CD14-positive monocyte (primary cell): ENCODE data around the gene SGMS1. TPM values are rescaled to one million over a fixed set of nuclear protein-coding genes. Genes with fewer than 3 reads are reported as not detected.
A peak's percentile ranks its signal among the peaks of the same experiment; 100 is the strongest.

Experiments used
- DNase-seq, 3 donors: peaks; one replicate each; pipeline ENCODE4 v3.0.0-alpha.2; 2011 to 2022
- H2AFZ ChIP-seq: 2 replicates; pipeline ENCODE4 v1.6.0; 2012; ENCODE audit warnings: mild to moderate bottlenecking, low read depth, low read length, inconsistent platforms; ENCODE audit not compliant: insufficient read depth, poor library complexity, severe bottlenecking
- H3K27ac ChIP-seq, 2 donors: 1 replicate in 1 of 2; 2 replicates in 1 of 2; pipeline ENCODE4 v1.5.1; 2012 to 2013; ENCODE audit warnings: low read length in 2 of 2, control low read depth in 1 of 2, inconsistent platforms in 1 of 2, low read depth in 1 of 2, mild to moderate bottlenecking in 1 of 2
- H3K27me3 ChIP-seq, 2 donors: one replicate each; pipeline versions ENCODE4 v1.6.0 to v1.6.1; 2011 to 2013; ENCODE audit warnings: low read length in 2 of 2; ENCODE audit not compliant: control insufficient read depth in 2 of 2, insufficient read depth in 2 of 2
- H3K36me3 ChIP-seq, 2 donors: replicated peaks in 1 of 2; 1 replicate in 1 of 2; 2 replicates in 1 of 2; pipeline versions ENCODE4 v1.5.1 to v1.6.1; 2012 to 2013; ENCODE audit warnings: low read length in 2 of 2, control low read depth in 1 of 2, inconsistent platforms in 1 of 2, mild to moderate bottlenecking in 1 of 2; ENCODE audit not compliant: insufficient read depth in 2 of 2, control insufficient read depth in 1 of 2
- H3K4me1 ChIP-seq, 2 donors: 1 replicate in 1 of 2; 2 replicates in 1 of 2; pipeline versions ENCODE4 v1.5.1 to v1.6.1; 2012 to 2013; ENCODE audit warnings: low read length in 2 of 2, control low read depth in 1 of 2, inconsistent platforms in 1 of 2, mild to moderate bottlenecking in 1 of 2, moderate library complexity in 1 of 2; ENCODE audit not compliant: insufficient read depth in 2 of 2, control insufficient read depth in 1 of 2
- H3K4me2 ChIP-seq: replicated peaks from 2 replicates; pipeline ENCODE3; 2012; ENCODE audit warnings: low read length, moderate library complexity, mild to moderate bottlenecking; ENCODE audit not compliant: poor library complexity, severe bottlenecking; ENCODE audit errors: extremely low read depth
- H3K4me3 ChIP-seq, 3 experiments: fragments of 200-600 bp in 1 of 3; sonication (generic) in 1 of 3; replicated peaks in 1 of 3; 1 replicate in 2 of 3; 2 replicates in 1 of 3; pipeline ENCODE4 v1.5.1; 2011 to 2013; ENCODE audit warnings: low read length in 3 of 3, mild to moderate bottlenecking in 3 of 3, control low read depth in 2 of 3, low read depth in 2 of 3, inconsistent platforms in 1 of 3, moderate library complexity in 1 of 3
- H3K79me2 ChIP-seq: 2 replicates; pipeline ENCODE4 v1.6.0; 2012; ENCODE audit warnings: mild to moderate bottlenecking, control low read depth, inconsistent platforms, low read length, moderate library complexity; ENCODE audit not compliant: insufficient read depth
- H3K9ac ChIP-seq: 2 replicates; pipeline ENCODE4 v1.6.0; 2017; ENCODE audit warnings: low read length, mild to moderate bottlenecking; ENCODE audit not compliant: insufficient read depth, poor library complexity, severe bottlenecking
- H3K9me3 ChIP-seq, 2 donors: replicated peaks in 1 of 2; 1 replicate in 1 of 2; 2 replicates in 1 of 2; pipeline versions ENCODE4 v1.5.1 to v1.6.1; 2012 to 2013; ENCODE audit warnings: low read length in 2 of 2, control low read depth in 1 of 2; ENCODE audit not compliant: control insufficient read depth in 1 of 2, insufficient read depth in 1 of 2
- H4K20me1 ChIP-seq: 2 replicates; pipeline ENCODE4 v1.6.0; 2012; ENCODE audit warnings: mild to moderate bottlenecking, low read length, control low read depth, moderate library complexity; ENCODE audit not compliant: insufficient read depth
- H3K27ac Mint-ChIP-seq, 7 donors: one replicate each; pipeline ENCODE4 v1.8.0; 2020; ENCODE audit warnings: mild to moderate bottlenecking in 7 of 7, mixed read lengths in 7 of 7, moderate library complexity in 6 of 7, inconsistent platforms in 2 of 7
- H3K27me3 Mint-ChIP-seq, 3 donors: one replicate each; pipeline ENCODE4 v1.8.0; 2021 to 2022; ENCODE audit warnings: low read depth in 3 of 3, mild to moderate bottlenecking in 3 of 3, mixed read lengths in 3 of 3, moderate library complexity in 3 of 3, inconsistent platforms in 1 of 3
- H3K36me3 Mint-ChIP-seq, 2 donors: one replicate each; pipeline ENCODE4 v1.8.0; 2020; ENCODE audit warnings: mixed read lengths in 2 of 2, inconsistent platforms in 1 of 2, mild to moderate bottlenecking in 1 of 2
- H3K4me1 Mint-ChIP-seq: one replicate; pipeline ENCODE4 v1.8.0; 2020; ENCODE audit warnings: mild to moderate bottlenecking, mixed read lengths
- H3K4me3 Mint-ChIP-seq, 2 donors: one replicate each; pipeline ENCODE4 v1.8.0; 2020; ENCODE audit warnings: mild to moderate bottlenecking in 2 of 2, mixed read lengths in 2 of 2, moderate library complexity in 1 of 2
- H3K9me3 Mint-ChIP-seq, 7 donors: one replicate each; pipeline ENCODE4 v1.8.0; 2020 to 2022; ENCODE audit warnings: mixed read lengths in 7 of 7, mild to moderate bottlenecking in 6 of 7, moderate library complexity in 6 of 7, inconsistent platforms in 2 of 7
- CTCF ChIP-seq: fragments of 200-600 bp; IDR thresholded peaks from one replicate; pipeline ENCODE4 v1.8.0; 2022; ENCODE audit warnings: antibody characterized with exemption, mild to moderate bottlenecking
- WGBS: methylation state at CpG from one replicate; pipeline ENCODE4 v1.1.5; 2013; ENCODE audit warnings: missing lambda C conversion rate; ENCODE audit not compliant: insufficient coverage; 5-methylcytosine and 5-hydroxymethylcytosine counted together
- intact Hi-C, 2 donors: fragments of 100-400 bp; cut with micrococcal nuclease; formaldehyde crosslinking; loops; one replicate each; pipeline versions ENCODE4 v1.15.0 to v1.15.1; 2023
- polyA plus RNA-seq, 3 donors: library from polyadenylated mRNA; depleted of rRNA in 1 of 3; unstranded in 2 of 3; stranded (reverse) in 1 of 3; fragments of 300-500 nt in 2 of 3; fragments of >200 nt in 1 of 3; fragmentation: Illumina TruSeq in 2 of 3; gene quantifications; 1 replicate in 2 of 3; 2 replicates in 1 of 3; pipeline ENCODE4 v1.2.3, GENCODE V29; 2012 to 2021

Gene SGMS1
- polyA plus RNA-seq, 3 donors: 19.5 to 20.6 (median 20.4) TPM

DNA sequence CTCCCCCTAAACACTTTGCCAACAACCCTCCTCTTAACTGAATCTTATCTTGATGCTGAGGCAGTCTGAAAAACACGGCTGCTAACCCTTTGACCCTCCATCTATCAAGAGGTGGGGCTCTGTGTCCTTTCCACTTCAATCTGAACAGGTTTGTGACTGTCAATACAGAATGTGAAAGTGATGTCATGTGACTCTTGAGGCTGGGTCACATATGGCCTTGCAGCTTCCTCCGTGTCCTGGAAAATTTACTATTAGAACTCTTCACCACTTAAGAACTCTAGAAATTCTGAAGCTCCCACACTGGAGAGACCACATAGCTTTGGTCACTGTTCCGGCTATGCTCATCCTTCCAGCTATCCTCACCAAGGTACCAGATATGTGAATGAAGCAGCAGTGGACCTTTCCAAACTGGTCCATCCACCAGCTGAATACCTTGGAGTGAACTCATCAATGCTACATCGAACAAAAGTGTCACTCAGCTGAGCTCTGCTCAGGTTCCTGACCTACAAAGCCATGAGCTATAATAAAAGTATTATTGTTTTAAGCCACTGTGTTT lies 341.7 kb downstream of the SGMS1 start:
- Mint-ChIP-seq H3K4me3 (no peak overlapping the region), H3K27me3 (peaks cover 2 to 6% (median 2%) of the 10 kb centered on the region in 3 donors)
- WGBS: 100% methylated on average over 1 of the region's 4 CpGs

GRCh38 chr10:50281210-50281966 lies 342.4 kb downstream of the SGMS1 start:
- intact Hi-C loops: no loop called here
- Histone ChIP-seq H3K27me3 (peaks cover 3% of the 10 kb centered on the region in 2 donors), H3K4me2 (no peak overlapping the region), H3K9me3 (no peaks in the 10 kb centered on the region), H3K27ac (no peak overlapping the region), H3K9ac (no peak overlapping the region), H3K4me3 (no peak overlapping the region), H3K4me1 (peaks cover 0 to 2% of the 10 kb centered on the region in 2 donors), H3K79me2 (no peaks in the 10 kb centered on the region), H3K36me3 (no peaks in the 10 kb centered on the region), H2AFZ (no peak overlapping the region), H4K20me1 (no peaks in the 10 kb centered on the region)
- Mint-ChIP-seq H3K27ac (no peak overlapping the region), H3K36me3 (no peaks in the 10 kb centered on the region), H3K27me3 (peaks cover 2 to 7% (median 6%) of the 10 kb centered on the region in 3 donors), H3K9me3 (peaks cover 3 to 8% (median 6%) of the 10 kb centered on the region in 7 donors), H3K4me1 (peaks cover 4% of the 10 kb centered on the region), H3K4me3 (peak overlapping the region in 1 of 2 donors; percentile 27)
- no peak for TF ChIP-seq CTCF
- no peak for DNase-seq
- WGBS: 77% methylated on average over 5 of the region's 8 CpGs

More for the DNA sequence above, 341.7 kb downstream of the SGMS1 start:
- peaks cover 2 to 3% of the 10 kb centered on the region in 2 donors for H3K27me3 ChIP-seq
- no peaks in the 10 kb centered on the region for H3K36me3 ChIP-seq
- H3K27ac Mint-ChIP-seq: no peak overlapping the region
- TF ChIP-seq CTCF: no peak
- no peaks in the 10 kb centered on the region for H3K79me2 ChIP-seq
- no peak for DNase-seq
- no peak overlapping the region for H3K27ac ChIP-seq
- no peaks in the 10 kb centered on the region for H4K20me1 ChIP-seq
- H3K9me3 Mint-ChIP-seq: peaks cover 3 to 8% (median 6%) of the 10 kb centered on the region in 7 donors
- no peak overlapping the region for H3K4me2 ChIP-seq
- H2AFZ ChIP-seq: no peak overlapping the region
- peaks cover 0 to 7% of the 10 kb centered on the region in 2 donors for H3K4me1 ChIP-seq
- no peak overlapping the region for H3K4me3 ChIP-seq
- no peaks in the 10 kb centered on the region for H3K9me3 ChIP-seq
- no peak overlapping the region for H3K9ac ChIP-seq
- no peaks in the 10 kb centered on the region for H3K36me3 Mint-ChIP-seq
- intact Hi-C loops: no loop called here
- peaks cover 10% of the 10 kb centered on the region for H3K4me1 Mint-ChIP-seq
